Panc1 (cell line): ENCODE results near the gene C13orf46. TPM values are rescaled to one million over a fixed set of nuclear protein-coding genes. Genes with fewer than 3 reads are reported as not detected.

Experiments used
- ATAC-seq: fragments of 200-7000 bp; cut with Tn5 transposase; 2 replicates; pipeline ENCODE4 v1.9.1; 2020; ENCODE audit warnings: mild to moderate bottlenecking, moderate library complexity
- BruUV-seq: library from RNA; stranded (reverse); fragments of 400-500 nt; replicated peaks from 2 replicates; lab custom pipeline; 2021; lab: Mats Ljungman, UMichigan
- CTCF ChIA-PET: fragments of 300-600 bp; sonication (Branson Sonifier 250); formaldehyde crosslinking; loops from one replicate; lab custom pipeline; 2022; ENCODE audit warnings: antibody characterized with exemption; lab: Charles Lee
- POLR2A ChIA-PET: fragments of 300-600 bp; sonication (Branson Sonifier 250); formaldehyde crosslinking; loops from one replicate; lab custom pipeline; 2022; ENCODE audit warnings: antibody characterized with exemption; lab: Charles Lee
- DNase-seq: peaks from one replicate; pipeline ENCODE4 v3.0.0-alpha.2; 2010; ENCODE audit warnings: low read depth, low spot score
- H3K27ac ChIP-seq: 2 replicates; pipeline ENCODE4 v1.5.1; 2011; ENCODE audit warnings: mild to moderate bottlenecking, low read length, inconsistent platforms
- H3K27me3 ChIP-seq: fragments of 200-500 bp; sonication (Bioruptor generic); 2 replicates; pipeline ENCODE4 v1.6.0; 2014; ENCODE audit warnings: low read length, inconsistent platforms; ENCODE audit not compliant: control insufficient read depth, insufficient read depth
- H3K36me3 ChIP-seq: fragments of 200-500 bp; sonication (Bioruptor generic); 2 replicates; pipeline ENCODE4 v1.5.1; 2014; ENCODE audit warnings: inconsistent platforms, mild to moderate bottlenecking, low read length, moderate library complexity; ENCODE audit not compliant: control insufficient read depth, insufficient read depth
- H3K4me1 ChIP-seq: 2 replicates; pipeline ENCODE4 v1.5.1; 2011; ENCODE audit warnings: inconsistent platforms, mild to moderate bottlenecking, low read length, moderate library complexity; ENCODE audit not compliant: control insufficient read depth, insufficient read depth
- H3K4me3 ChIP-seq, 2 experiments: 2 replicates each; pipeline ENCODE4 v1.5.1; 2011 to 2012; ENCODE audit warnings: low read depth in 2 of 2, low read length in 2 of 2, mild to moderate bottlenecking in 2 of 2, inconsistent platforms in 1 of 2, moderate library complexity in 1 of 2
- H3K9me3 ChIP-seq: fragments of 200-500 bp; sonication (Bioruptor generic); 2 replicates; pipeline ENCODE4 v1.5.1; 2014; ENCODE audit warnings: low read depth, mild to moderate bottlenecking, inconsistent platforms, low read length, moderate library complexity; ENCODE audit not compliant: control insufficient read depth, insufficient read depth
- POLR2AphosphoS5 ChIP-seq: IDR thresholded peaks from 2 replicates; pipeline ENCODE4 v1.6.1; 2012; ENCODE audit warnings: mild to moderate bottlenecking, low read depth, low read length, moderate library complexity
- REST ChIP-seq, 2 experiments: IDR thresholded peaks; 2 replicates each; pipeline ENCODE4 v1.6.1; 2011 to 2012; ENCODE audit warnings: low read depth in 2 of 2, control low read depth in 1 of 2, low read length in 1 of 2, mild to moderate bottlenecking in 1 of 2, moderate library complexity in 1 of 2; ENCODE audit not compliant: insufficient read depth in 1 of 2
- SIN3A ChIP-seq: IDR thresholded peaks from 2 replicates; pipeline ENCODE4 v1.6.1; 2012; ENCODE audit warnings: low read depth, mild to moderate bottlenecking, low read length, moderate library complexity, borderline replicate concordance; ENCODE audit not compliant: insufficient read depth
- TCF7L2 ChIP-seq: IDR thresholded peaks from 2 replicates; pipeline ENCODE4 v1.6.1; 2011; ENCODE audit warnings: mild to moderate bottlenecking, low read depth, low read length, inconsistent platforms
- in situ Hi-C: cut with HindIII; loops from 2 replicates; pipeline ENCODE4 v1.10.0; 2016; ENCODE audit warnings: low sequenced_read_pairs, low pct_unique_long_range_greater_than_20kb
- intact Hi-C: fragments of 100-400 bp; cut with micrococcal nuclease; formaldehyde crosslinking; loops from one replicate; pipeline ENCODE4 v1.10.0; 2022; ENCODE audit not compliant: unreplicated experiment
- total RNA-seq: library from RNA; stranded (reverse); gene quantifications from one replicate; pipeline ENCODE4 v1.2.1, GENCODE V29; 2021; ENCODE audit not compliant: unreplicated experiment
- TF ChIP-seq, protein P1 (sequence below): fragments of 450-650 bp; IDR thresholded peaks from 2 replicates; pipeline ENCODE4 v1.5.1; 2017; ENCODE audit warnings: mild to moderate bottlenecking

Gene C13orf46
- total RNA-seq, 1 experiment from 2014 or later, result 2.6 TPM

DNA sequence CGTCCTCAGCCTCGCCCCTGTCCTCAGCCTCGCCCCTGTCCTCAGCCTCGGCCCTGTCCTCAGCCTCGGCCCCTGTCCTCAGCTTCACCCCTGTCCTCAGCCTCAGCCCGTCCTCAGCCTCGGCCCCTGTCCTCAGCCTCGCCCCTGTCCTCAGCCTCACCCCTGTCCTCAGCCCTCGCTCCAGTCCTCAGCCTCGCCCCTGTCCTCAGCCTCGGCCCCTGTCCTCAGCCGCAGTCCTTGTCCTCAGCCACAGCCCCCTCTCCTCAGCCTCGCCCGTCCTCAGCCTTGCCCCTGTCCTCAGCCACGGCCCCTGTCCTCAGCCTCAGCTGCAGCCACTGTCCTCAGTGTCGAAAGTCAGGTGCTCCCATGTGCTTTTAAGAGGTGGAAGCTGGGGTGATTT, 10.5 kb downstream of the C13orf46 start:
- BruUV-seq, result no TSS peak
- ChIA-PET CTCF (no interaction called here), POLR2A (no interaction called here)

DNA sequence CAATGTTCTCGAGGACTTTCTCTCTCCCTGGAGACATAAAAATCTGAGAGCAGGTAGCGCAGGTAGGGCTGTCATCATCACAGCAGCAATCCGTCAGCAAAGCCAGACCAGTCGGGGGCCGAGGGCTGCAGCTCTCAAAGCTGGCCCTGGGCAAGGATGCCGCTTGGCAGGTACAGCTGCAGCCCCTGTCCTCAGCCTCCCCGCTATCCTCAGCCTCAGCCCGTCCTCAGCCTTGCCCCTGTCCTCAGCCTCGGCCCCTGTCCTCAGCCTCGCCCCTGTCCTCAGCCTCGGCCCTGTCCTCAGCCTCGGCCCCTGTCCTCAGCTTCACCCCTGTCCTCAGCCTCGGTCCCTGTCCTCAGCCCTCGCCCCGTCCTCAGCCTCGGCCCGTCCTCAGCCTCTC, 10.9 kb downstream of the C13orf46 start:
- ATAC-seq (no peak), DNase-seq (no peak)
- BruUV-seq, result no TSS peak
- Histone ChIP-seq H3K4me1 (no peaks in the 10 kb centered on the region), H3K27me3 (no peaks in the 10 kb centered on the region), H3K9me3 (no peaks in the 10 kb centered on the region), H3K4me3 (no peak overlapping the region), H3K27ac (no peak overlapping the region), H3K36me3 (no peaks in the 10 kb centered on the region)
- ChIA-PET CTCF (no interaction called here), POLR2A (no interaction called here)
- intact Hi-C loops (no loop called here), in situ Hi-C loops (no loop called here)
- TF ChIP-seq REST (IDR thresholded peaks at IDR 0.05; ENCODE audit: insufficient read depth in 1 of 2, low read depth in 2 of 2, low read length in 1 of 2) (no peak), POLR2AphosphoS5 (no peak)

More for the DNA sequence above, 10.5 kb downstream of the C13orf46 start:
- TF ChIP-seq REST (IDR thresholded peaks at IDR 0.05; ENCODE audit: insufficient read depth in 1 of 2, low read depth in 2 of 2, low read length in 1 of 2), result no peak
- TF ChIP-seq TCF7L2, result no peak
- TF ChIP-seq POLR2AphosphoS5, result no peak
- TF ChIP-seq, protein P1, sequence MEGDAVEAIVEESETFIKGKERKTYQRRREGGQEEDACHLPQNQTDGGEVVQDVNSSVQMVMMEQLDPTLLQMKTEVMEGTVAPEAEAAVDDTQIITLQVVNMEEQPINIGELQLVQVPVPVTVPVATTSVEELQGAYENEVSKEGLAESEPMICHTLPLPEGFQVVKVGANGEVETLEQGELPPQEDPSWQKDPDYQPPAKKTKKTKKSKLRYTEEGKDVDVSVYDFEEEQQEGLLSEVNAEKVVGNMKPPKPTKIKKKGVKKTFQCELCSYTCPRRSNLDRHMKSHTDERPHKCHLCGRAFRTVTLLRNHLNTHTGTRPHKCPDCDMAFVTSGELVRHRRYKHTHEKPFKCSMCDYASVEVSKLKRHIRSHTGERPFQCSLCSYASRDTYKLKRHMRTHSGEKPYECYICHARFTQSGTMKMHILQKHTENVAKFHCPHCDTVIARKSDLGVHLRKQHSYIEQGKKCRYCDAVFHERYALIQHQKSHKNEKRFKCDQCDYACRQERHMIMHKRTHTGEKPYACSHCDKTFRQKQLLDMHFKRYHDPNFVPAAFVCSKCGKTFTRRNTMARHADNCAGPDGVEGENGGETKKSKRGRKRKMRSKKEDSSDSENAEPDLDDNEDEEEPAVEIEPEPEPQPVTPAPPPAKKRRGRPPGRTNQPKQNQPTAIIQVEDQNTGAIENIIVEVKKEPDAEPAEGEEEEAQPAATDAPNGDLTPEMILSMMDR, result no peak
- TF ChIP-seq SIN3A, result no peak
- ATAC-seq (no peak), DNase-seq (no peak)
- Histone ChIP-seq H3K27me3 (no peaks in the 10 kb centered on the region), H3K4me1 (no peaks in the 10 kb centered on the region), H3K36me3 (no peaks in the 10 kb centered on the region), H3K4me3 (no peak overlapping the region), H3K27ac (no peak overlapping the region), H3K9me3 (no peaks in the 10 kb centered on the region)
- in situ Hi-C loops, result no loop called here
- intact Hi-C loops, result no loop called here
